Activated T-cell treated with anti-CD3 and anti-CD28 coated beads, Interleukin-2, amount 50 U/mL, for 72 hours (primary cell): ENCODE measurements around the gene COQ10B. TPM values are rescaled to one million over a fixed set of nuclear protein-coding genes. Genes with fewer than 3 reads are reported as not detected.

Source experiments
- ATAC-seq, 2 donors: fragments of 150-1000 bp; cut with Tn5 transposase; replicated peaks in 1 of 2; 2 replicates each; pipeline ENCODE4 v1.10.0; 2021; ENCODE audit warnings: moderate library complexity in 2 of 2, mild to moderate bottlenecking in 1 of 2
- DNase-seq, 2 donors: peaks; one replicate each; pipeline ENCODE4 v3.0.0; 2021 to 2022; ENCODE audit warnings: mixed read lengths in 1 of 2
- H3K27ac Mint-ChIP-seq: one replicate; pipeline ENCODE4 v1.8.0; 2022; ENCODE audit warnings: mild to moderate bottlenecking, moderate library complexity, mixed read lengths
- H3K27me3 Mint-ChIP-seq: one replicate; pipeline ENCODE4 v1.8.0; 2022; ENCODE audit warnings: low read depth, mixed read lengths
- H3K36me3 Mint-ChIP-seq, 2 donors: one replicate each; pipeline ENCODE4 v1.8.0; 2022; ENCODE audit warnings: mixed read lengths in 2 of 2, mild to moderate bottlenecking in 1 of 2; ENCODE audit not compliant: insufficient read depth in 2 of 2
- H3K4me1 Mint-ChIP-seq: one replicate; pipeline ENCODE4 v1.8.0; 2022; ENCODE audit warnings: low read depth, mixed read lengths
- H3K4me3 Mint-ChIP-seq, 2 donors: one replicate each; pipeline ENCODE4 v1.8.0; 2022; ENCODE audit warnings: mild to moderate bottlenecking in 2 of 2, mixed read lengths in 2 of 2, moderate library complexity in 2 of 2
- H3K9me3 Mint-ChIP-seq, 2 donors: one replicate each; pipeline ENCODE4 v1.8.0; 2022; ENCODE audit warnings: mixed read lengths in 2 of 2
- total RNA-seq, 2 donors: library from RNA; stranded (reverse); gene quantifications; one replicate each; pipeline ENCODE4 v1.2.3, GENCODE V29; 2022

Gene COQ10B
- total RNA-seq, 2 donors from 2014 or later = 24.0 to 25.6 TPM

- ATAC-seq = no peak
These were observed 63.0 kb downstream of the COQ10B start for GRCh38 chr2:197516393-197516761.

GRCh38 chr2:197517150-197517549 lies 63.8 kb downstream of the COQ10B start:
- H3K27ac Mint-ChIP-seq = peak overlapping the region; percentile 97
- H3K9me3 Mint-ChIP-seq = peaks cover 0 to 2% of the 10 kb centered on the region in 2 donors
- peaks cover 40% of the 10 kb centered on the region for H3K4me1 Mint-ChIP-seq
- H3K27me3 Mint-ChIP-seq = no peaks in the 10 kb centered on the region
- peak overlapping the region; percentile 94 to 95 for H3K4me3 Mint-ChIP-seq
- DNase-seq = no peak
- peaks cover 6 to 27% of the 10 kb centered on the region in 2 donors for H3K36me3 Mint-ChIP-seq
- ATAC-seq = no peak

More at GRCh38 chr2:197516393-197516761, 63.0 kb downstream of the COQ10B start:
- Mint-ChIP-seq H3K27ac (peak overlapping the region; percentile 97), H3K9me3 (peaks cover 0 to 2% of the 10 kb centered on the region in 2 donors), H3K36me3 (peaks cover 6 to 24% of the 10 kb centered on the region in 2 donors), H3K4me3 (peak overlapping the region; percentile 94 to 95), H3K4me1 (peaks cover 40% of the 10 kb centered on the region), H3K27me3 (no peaks in the 10 kb centered on the region)
- DNase-seq = peak; percentile 34 to 35

Other genes with a start within 250 kb of the COQ10B start
- gene ANKRD44, start 142.8 kb upstream of the COQ10B start, total RNA-seq = 100 to 1,000 TPM; 114 to 141 TPM
- 100 to 1,000 TPM; 272 to 284 TPM for gene SF3B1, start 18.5 kb upstream of the COQ10B start, total RNA-seq
- 100 to 1,000 TPM; 635 to 720 TPM for gene HSPD1, start 46.3 kb downstream of the COQ10B start, total RNA-seq
- gene HSPE1, start 46.8 kb downstream of the COQ10B start, total RNA-seq = 10 to 100 TPM; 64.9 to 75.0 TPM
- 10 to 100 TPM; 20.9 to 21.6 TPM for gene MOB4, start 62.5 kb downstream of the COQ10B start, total RNA-seq
- not detected for gene RFTN2, start 222.0 kb downstream of the COQ10B start, total RNA-seq